ENCODE data around the gene SIGLEC8. TPM values are rescaled to one million over a fixed set of nuclear protein-coding genes. Genes with fewer than 3 reads are reported as not detected.

The SIGLEC8 gene
- total RNA-seq, 4 donors from 2014 or later, result 0.27 to 1.3 TPM; not detected in 2

DNA sequence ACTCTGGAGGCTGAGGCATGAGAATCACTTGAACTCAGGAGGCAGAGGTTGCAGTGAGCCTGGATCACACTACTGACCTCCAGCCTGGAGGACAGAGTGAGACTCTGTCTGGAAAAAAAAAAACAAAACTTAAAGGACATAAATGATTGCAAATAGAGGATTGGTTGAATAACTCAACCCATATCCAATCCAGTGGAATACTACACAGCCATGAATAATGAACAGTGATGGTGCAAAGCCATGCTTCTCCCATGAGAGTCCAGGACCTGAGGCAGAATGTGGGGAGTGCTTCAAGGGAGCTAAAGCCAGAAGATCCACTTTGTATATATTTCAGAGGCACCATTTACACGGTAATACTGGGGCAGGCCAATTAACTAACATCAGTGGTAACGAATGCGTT, 17.9 kb upstream of the SIGLEC8 start:
- Histone ChIP-seq H3K4me1 (peaks cover 0 to 5% (median 0%) of the 10 kb centered on the region in 4 donors), H3K36me3 (no peaks in the 10 kb centered on the region), H3K27me3 (peaks cover 17% of the 10 kb centered on the region), H3K27ac (no peak overlapping the region), H3K9me3 (no peaks in the 10 kb centered on the region), H3K4me3 (no peak overlapping the region)
- intact Hi-C loops (cut with DNase I; ENCODE audit: low total_unique reads), result loop anchor here (10.0 kb wide), 2 partner anchors 179 to 299 kb away; no protein-coding TSS in a partner anchor
- 80 to 89% methylated on average over 1 to 3 of the region's 3 CpGs for WGBS, 2 donors (ENCODE audit: low coverage in 1 of 2)
- DNase-seq, result no peak
- in situ Hi-C loops (cut with MboI; ENCODE audit: low pct_ligation_motif_present in 1 of 4, low pct_unique_long_range_greater_than_20kb in 1 of 4, low sequenced_read_pairs in 3 of 4), result loop anchor here in 2 of 4 donors (10.0 to 25.0 kb wide), 2 partner anchors 179 to 186 kb away; no protein-coding TSS in a partner anchor
- TF ChIP-seq POLR2AphosphoS5 (IDR thresholded peaks at IDR 0.05) (no peak), POLR2A (IDR thresholded peaks at IDR 0.05) (no peak), EP300 (IDR thresholded peaks at IDR 0.05; ENCODE audit: low read depth) (no peak)
- TF ChIP-seq, protein P1, sequence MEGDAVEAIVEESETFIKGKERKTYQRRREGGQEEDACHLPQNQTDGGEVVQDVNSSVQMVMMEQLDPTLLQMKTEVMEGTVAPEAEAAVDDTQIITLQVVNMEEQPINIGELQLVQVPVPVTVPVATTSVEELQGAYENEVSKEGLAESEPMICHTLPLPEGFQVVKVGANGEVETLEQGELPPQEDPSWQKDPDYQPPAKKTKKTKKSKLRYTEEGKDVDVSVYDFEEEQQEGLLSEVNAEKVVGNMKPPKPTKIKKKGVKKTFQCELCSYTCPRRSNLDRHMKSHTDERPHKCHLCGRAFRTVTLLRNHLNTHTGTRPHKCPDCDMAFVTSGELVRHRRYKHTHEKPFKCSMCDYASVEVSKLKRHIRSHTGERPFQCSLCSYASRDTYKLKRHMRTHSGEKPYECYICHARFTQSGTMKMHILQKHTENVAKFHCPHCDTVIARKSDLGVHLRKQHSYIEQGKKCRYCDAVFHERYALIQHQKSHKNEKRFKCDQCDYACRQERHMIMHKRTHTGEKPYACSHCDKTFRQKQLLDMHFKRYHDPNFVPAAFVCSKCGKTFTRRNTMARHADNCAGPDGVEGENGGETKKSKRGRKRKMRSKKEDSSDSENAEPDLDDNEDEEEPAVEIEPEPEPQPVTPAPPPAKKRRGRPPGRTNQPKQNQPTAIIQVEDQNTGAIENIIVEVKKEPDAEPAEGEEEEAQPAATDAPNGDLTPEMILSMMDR (IDR thresholded peaks at IDR 0.05), result no peak

DNA sequence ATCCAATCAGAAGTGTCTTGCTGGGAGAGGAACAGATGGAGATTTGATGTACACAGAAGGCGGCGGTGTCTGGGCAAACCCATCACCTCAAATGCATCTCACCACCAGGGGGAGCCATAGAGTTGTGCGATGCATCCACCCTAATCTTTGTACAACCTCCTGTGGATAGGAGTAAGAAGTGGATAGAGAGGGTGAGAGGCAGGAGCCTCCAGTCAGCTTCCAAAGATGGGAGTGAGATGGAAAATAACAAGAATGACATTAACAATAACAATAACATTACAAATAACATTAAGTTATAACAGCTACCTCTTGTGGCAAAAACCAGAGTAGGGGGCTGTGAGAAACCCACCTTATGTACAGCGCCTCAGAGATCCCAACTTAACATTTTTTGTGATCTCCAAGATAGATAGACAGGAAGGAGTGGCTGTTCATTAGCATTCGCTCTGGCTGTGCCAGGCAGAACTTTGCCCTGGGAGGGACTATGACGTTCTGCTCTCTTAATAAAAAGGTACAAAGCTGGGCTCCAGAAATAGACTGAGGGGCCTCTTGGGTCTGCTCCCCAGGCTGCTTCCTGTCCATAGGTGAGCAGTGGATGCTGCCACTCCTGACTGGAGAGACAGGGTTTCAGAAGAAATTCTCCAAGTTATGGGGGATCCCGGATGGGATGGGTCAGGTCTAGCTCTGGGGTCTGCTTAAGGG, 14.9 kb upstream of the SIGLEC8 start:
- intact Hi-C loops (cut with DNase I; ENCODE audit: low total_unique reads) (loop anchor here (10.0 kb wide), 2 partner anchors 182 to 302 kb away; no protein-coding TSS in a partner anchor), in situ Hi-C loops (cut with MboI; ENCODE audit: low pct_ligation_motif_present in 1 of 4, low pct_unique_long_range_greater_than_20kb in 1 of 4, low sequenced_read_pairs in 3 of 4) (loop anchor here (5.0 to 25.0 kb wide), 4 partner anchors 182 to 314 kb away; partner anchors contain the start of gene FPR3 (in 1 of the 4))
- Histone ChIP-seq H3K36me3 (no peaks in the 10 kb centered on the region), H3K4me1 (peaks cover 0 to under 1% (median 0%) of the 10 kb centered on the region in 4 donors), H3K27ac (no peak overlapping the region), H3K27me3 (peaks cover 6% of the 10 kb centered on the region), H3K9me3 (no peaks in the 10 kb centered on the region), H3K4me3 (no peak overlapping the region)
- DNase-seq, result peak; percentile 78
- TF ChIP-seq EP300 (IDR thresholded peaks at IDR 0.05; ENCODE audit: low read depth), result no peak
- TF ChIP-seq, protein P1 (IDR thresholded peaks at IDR 0.05), result peak; percentile 67 to 87 (median 84)
- 28 to 70% methylated on average over 1 to 7 of the region's 7 CpGs for WGBS, 2 donors (ENCODE audit: low coverage in 1 of 2)

DNA sequence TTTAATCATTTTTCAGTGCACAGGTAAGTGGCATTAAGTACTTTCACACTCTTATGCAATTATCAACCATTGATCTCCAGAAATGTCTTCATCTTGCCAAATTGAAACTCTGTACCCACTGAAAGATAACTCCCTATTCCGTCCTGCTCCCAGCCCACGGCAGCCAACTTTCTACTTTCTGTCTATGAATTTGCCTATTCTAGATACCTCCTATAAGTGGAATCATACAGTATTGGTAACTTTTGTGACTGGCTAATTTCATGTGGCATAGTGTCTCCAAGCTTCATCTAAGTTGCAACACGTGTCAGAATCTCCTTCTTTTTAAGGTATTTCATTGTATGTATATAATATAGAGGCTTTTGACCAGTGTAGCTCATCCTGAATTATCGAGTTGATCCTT, 14.4 kb upstream of the SIGLEC8 start:
- 4 to 22% methylated on average over 4 of the region's 4 CpGs for WGBS, 2 donors (ENCODE audit: low coverage in 1 of 2)

DNA sequence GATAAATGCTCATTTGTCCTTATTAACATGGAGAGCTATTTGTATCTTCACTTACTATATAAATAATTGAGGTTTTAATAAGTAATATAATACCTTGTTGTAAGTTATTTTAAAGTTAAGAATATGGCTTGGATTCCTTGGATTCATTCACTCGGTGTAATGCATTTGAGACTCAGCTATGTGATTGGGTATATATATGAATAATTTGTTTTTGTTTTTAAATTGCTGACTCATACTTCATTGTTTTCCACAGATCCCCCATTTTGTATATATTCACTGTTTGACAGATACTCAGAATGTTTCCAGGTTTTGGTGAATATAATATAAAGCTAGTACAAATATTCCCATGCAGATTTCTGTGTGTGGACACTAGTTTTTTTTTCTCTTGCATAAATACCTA, 13.3 kb upstream of the SIGLEC8 start:
- TF ChIP-seq POLR2AphosphoS5 (IDR thresholded peaks at IDR 0.05) (no peak), EP300 (IDR thresholded peaks at IDR 0.05; ENCODE audit: low read depth) (no peak)
- no peak for DNase-seq
- in situ Hi-C loops (cut with MboI; ENCODE audit: low pct_ligation_motif_present in 1 of 4, low pct_unique_long_range_greater_than_20kb in 1 of 4, low sequenced_read_pairs in 3 of 4), result loop anchor here (5.0 to 25.0 kb wide), 4 partner anchors 183 to 316 kb away; partner anchors contain the start of gene FPR3 (in 1 of the 4)

More for the DNA sequence above, 14.4 kb upstream of the SIGLEC8 start:
- Histone ChIP-seq H3K9me3 (no peaks in the 10 kb centered on the region), H3K27ac (no peak overlapping the region), H3K4me1 (no peaks in the 10 kb centered on the region), H3K4me3 (no peak overlapping the region), H3K27me3 (peaks cover 6% of the 10 kb centered on the region), H3K36me3 (no peaks in the 10 kb centered on the region)
- TF ChIP-seq, protein P1 (IDR thresholded peaks at IDR 0.05), result no peak
- TF ChIP-seq EP300 (IDR thresholded peaks at IDR 0.05; ENCODE audit: low read depth), result no peak
- TF ChIP-seq POLR2AphosphoS5 (IDR thresholded peaks at IDR 0.05), result no peak
- TF ChIP-seq POLR2A (IDR thresholded peaks at IDR 0.05), result no peak
- intact Hi-C loops (cut with DNase I; ENCODE audit: low total_unique reads) (loop anchor here (10.0 kb wide), 2 partner anchors 182 to 302 kb away; no protein-coding TSS in a partner anchor), in situ Hi-C loops (cut with MboI; ENCODE audit: low pct_ligation_motif_present in 1 of 4, low pct_unique_long_range_greater_than_20kb in 1 of 4, low sequenced_read_pairs in 3 of 4) (loop anchor here (5.0 to 25.0 kb wide), 4 partner anchors 182 to 315 kb away; partner anchors contain the start of gene FPR3 (in 1 of the 4))
- DNase-seq, result no peak

More for the DNA sequence above, 13.3 kb upstream of the SIGLEC8 start:
- H3K27me3 ChIP-seq, result peaks cover 6% of the 10 kb centered on the region
- intact Hi-C loops (cut with DNase I; ENCODE audit: low total_unique reads), result loop anchor here (10.0 kb wide), 2 partner anchors 183 to 303 kb away; no protein-coding TSS in a partner anchor
- no peaks in the 10 kb centered on the region for H3K9me3 ChIP-seq
- no peaks in the 10 kb centered on the region for H3K36me3 ChIP-seq
- no peaks in the 10 kb centered on the region for H3K4me1 ChIP-seq
- 65 to 66% methylated on average over 1 of the region's 1 CpG for WGBS, 2 donors (ENCODE audit: low coverage in 1 of 2)
- no peak overlapping the region for H3K27ac ChIP-seq
- no peak overlapping the region for H3K4me3 ChIP-seq

All from transverse colon (tissue), 4 donors.